ENCODE measurements around the gene NTRK3.

- TF ChIP-seq CTCF (IDR thresholded peaks at IDR 0.05) (no peak), POLR2A (IDR thresholded peaks at IDR 0.05) (no peak)
Observed at GRCh38 chr15:87949151-87949574, 307.4 kb downstream of the NTRK3 start.
